Osteoblast (primary cell): Measurements from ENCODE around the gene TSFM. TPM values are rescaled to one million over a fixed set of nuclear protein-coding genes. Genes with fewer than 3 reads are reported as not detected.
A peak's percentile ranks its signal among the peaks of the same experiment; 100 is the strongest.

Experiments
- DNase-seq: peaks from one replicate; pipeline ENCODE4 v3.0.0; 2011; ENCODE audit warnings: low spot score, mixed read lengths; ENCODE audit not compliant: insufficient read length; ENCODE audit errors: missing footprints
- H2AFZ ChIP-seq: 2 replicates; pipeline ENCODE4 v1.6.0; 2011; ENCODE audit warnings: mild to moderate bottlenecking, low read length
- H3K27ac ChIP-seq: 2 replicates; pipeline ENCODE4 v1.5.1; 2011; ENCODE audit warnings: mild to moderate bottlenecking, low read depth, low read length, moderate library complexity
- H3K27me3 ChIP-seq: 2 replicates; pipeline ENCODE4 v1.6.0; 2012; ENCODE audit warnings: mild to moderate bottlenecking, control low read depth, inconsistent platforms, low read length, moderate library complexity; ENCODE audit not compliant: insufficient read depth
- H3K36me3 ChIP-seq: 2 replicates; pipeline ENCODE4 v1.5.1; 2011; ENCODE audit warnings: mild to moderate bottlenecking, low read length, control low read depth, moderate library complexity; ENCODE audit not compliant: insufficient read depth
- H3K4me1 ChIP-seq: 2 replicates; pipeline ENCODE4 v1.5.1; 2011; ENCODE audit warnings: mild to moderate bottlenecking, low read length, control low read depth, moderate library complexity; ENCODE audit not compliant: insufficient read depth
- H3K4me2 ChIP-seq: 2 replicates; pipeline ENCODE4 v1.6.0; 2011; ENCODE audit warnings: mild to moderate bottlenecking, low read length; ENCODE audit not compliant: insufficient read depth
- H3K4me3 ChIP-seq: fragments of 200-600 bp; sonication (generic); 3 replicates; pipeline ENCODE4 v1.5.1; 2012; ENCODE audit warnings: mild to moderate bottlenecking, low read length, inconsistent platforms; ENCODE audit not compliant: insufficient read depth
- H3K79me2 ChIP-seq: 2 replicates; pipeline ENCODE4 v1.6.0; 2012; ENCODE audit warnings: mild to moderate bottlenecking, low read length, control low read depth, inconsistent platforms; ENCODE audit not compliant: insufficient read depth
- H3K9me3 ChIP-seq: 2 replicates; pipeline ENCODE4 v1.5.1; 2011; ENCODE audit warnings: low read depth, low read length, control low read depth
- H4K20me1 ChIP-seq: 2 replicates; pipeline ENCODE4 v1.6.0; 2012; ENCODE audit warnings: mild to moderate bottlenecking, low read length, control low read depth; ENCODE audit not compliant: insufficient read depth
- CTCF ChIP-seq: IDR thresholded peaks from 2 replicates; pipeline ENCODE4 v1.5.1; 2011; ENCODE audit warnings: mild to moderate bottlenecking, low read depth, low read length, moderate library complexity; ENCODE audit errors: extremely low read depth
- total RNA-seq: library from RNA; depleted of rRNA; stranded (reverse); fragments of >200 nt; gene quantifications from 2 replicates; pipeline ENCODE4 v1.2.3, GENCODE V29; 2012

The TSFM gene
- total RNA-seq, 1 donor = 18.1 TPM

GRCh38 chr12:57793920-57794319 is 11.3 kb downstream of the TSFM start:
- Histone ChIP-seq H3K27ac (peak overlapping the region; percentile 88), H2AFZ (peak overlapping the region; percentile 10), H3K4me3 (no peak overlapping the region), H3K79me2 (peaks cover 12% of the 10 kb centered on the region), H3K9me3 (no peaks in the 10 kb centered on the region), H3K4me1 (peaks cover 13% of the 10 kb centered on the region), H4K20me1 (no peaks in the 10 kb centered on the region), H3K36me3 (peaks cover 52% of the 10 kb centered on the region), H3K27me3 (no peaks in the 10 kb centered on the region), H3K4me2 (peak overlapping the region; percentile 62)
- TF ChIP-seq CTCF = no peak
- DNase-seq = peak; percentile 93

- TF ChIP-seq CTCF = no peak
- peaks cover 12% of the 10 kb centered on the region for H3K79me2 ChIP-seq
- no peaks in the 10 kb centered on the region for H3K9me3 ChIP-seq
- H3K4me3 ChIP-seq = no peak overlapping the region
- H3K27ac ChIP-seq = peak overlapping the region; percentile 56
- no peak overlapping the region for H2AFZ ChIP-seq
- no peaks in the 10 kb centered on the region for H4K20me1 ChIP-seq
- H3K4me1 ChIP-seq = peaks cover 13% of the 10 kb centered on the region
- H3K4me2 ChIP-seq = no peak overlapping the region
- no peak for DNase-seq
- H3K27me3 ChIP-seq = no peaks in the 10 kb centered on the region
- peaks cover 65% of the 10 kb centered on the region for H3K36me3 ChIP-seq
Observed at GRCh38 chr12:57795354-57795753, 12.8 kb downstream of the TSFM start.

- Histone ChIP-seq H3K4me3 (no peak overlapping the region), H4K20me1 (no peaks in the 10 kb centered on the region), H3K4me1 (peaks cover 13% of the 10 kb centered on the region), H3K79me2 (peaks cover 12% of the 10 kb centered on the region), H2AFZ (no peak overlapping the region), H3K27me3 (no peaks in the 10 kb centered on the region), H3K4me2 (no peak overlapping the region), H3K9me3 (no peaks in the 10 kb centered on the region), H3K36me3 (peaks cover 61% of the 10 kb centered on the region), H3K27ac (no peak overlapping the region)
- no peak for TF ChIP-seq CTCF
- DNase-seq = no peak
Observed at GRCh38 chr12:57796996-57797395, 14.4 kb downstream of the TSFM start.

- Histone ChIP-seq H2AFZ (no peak overlapping the region), H3K36me3 (peaks cover 60% of the 10 kb centered on the region), H3K27ac (no peak overlapping the region), H3K4me3 (no peak overlapping the region), H4K20me1 (no peaks in the 10 kb centered on the region), H3K4me1 (peaks cover 13% of the 10 kb centered on the region), H3K9me3 (no peaks in the 10 kb centered on the region), H3K4me2 (no peak overlapping the region), H3K79me2 (peaks cover 12% of the 10 kb centered on the region), H3K27me3 (no peaks in the 10 kb centered on the region)
- no peak for TF ChIP-seq CTCF
- DNase-seq = no peak
Observed at GRCh38 chr12:57797933-57798332, 15.3 kb downstream of the TSFM start.
